ENCODE data around the gene NONO.

- TF ChIP-seq CTCF (IDR thresholded peaks at IDR 0.05) (no peak), EP300 (IDR thresholded peaks at IDR 0.05; ENCODE audit: low read depth) (no peak)
These were observed 21.1 kb downstream of the NONO start for GRCh38 chrX:71304561-71304960.

Data from transverse colon (tissue), 3 donors.